HepG2 (cell line): ENCODE measurements around the gene SLC36A1. TPM values are rescaled to one million over a fixed set of nuclear protein-coding genes. Genes with fewer than 3 reads are reported as not detected.

Experiments
- ATAC-seq: fragments of 200-7000 bp; cut with Tn5 transposase; 3 replicates; pipeline ENCODE4 v1.9.1; 2020; ENCODE audit warnings: mild to moderate bottlenecking, moderate library complexity
- BruUV-seq: library from RNA; stranded (reverse); fragments of 400-500 nt; replicated peaks from 2 replicates; lab custom pipeline; 2021; lab: Mats Ljungman, UMichigan
- CTCF ChIA-PET: fragments of 300-600 bp; formaldehyde crosslinking; extraction: SDS; loops from one replicate; lab custom pipeline; 2021; ENCODE audit warnings: low total read pairs, inconsistent platforms, low intra/inter-chr PET ratio; lab: Yijun Ruan, JAX
- POLR2A ChIA-PET: fragments of 350-600 bp; sonication (Branson Sonifier 250); formaldehyde crosslinking; loops from one replicate; lab custom pipeline; 2020; ENCODE audit warnings: antibody characterized with exemption, inconsistent platforms; lab: Yijun Ruan, JAX
- DNase-seq: peaks from one replicate; pipeline ENCODE4 v3.0.0-alpha.2; 2015; ENCODE audit warnings: low spot score
- FAIRE-seq: peaks from 3 replicates; lab custom pipeline; 2011; peaks lifted over from hg19 to GRCh38; lab: Jason Lieb, UNC
- H2AFZ ChIP-seq: one replicate; pipeline ENCODE4 v1.6.1; 2011; ENCODE audit warnings: low read length, inconsistent platforms
- H3K27ac ChIP-seq: fragments of 300-600 bp; 3 replicates; pipeline ENCODE4 v1.8.0; 2011; ENCODE audit warnings: mixed run types, mild to moderate bottlenecking, mixed read lengths, low read length, inconsistent platforms; ENCODE audit not compliant: insufficient read depth; ENCODE audit errors: extremely low read length
- H3K27me3 ChIP-seq, 2 experiments: fragments of 200-600 bp in 1 of 2; 2 replicates in 1 of 2; 3 replicates in 1 of 2; pipeline versions ENCODE4 v1.6.0 to v1.8.0; 2011; ENCODE audit warnings: low read length in 2 of 2, mild to moderate bottlenecking in 2 of 2, moderate library complexity in 2 of 2, inconsistent platforms in 1 of 2; ENCODE audit not compliant: insufficient read depth in 2 of 2, control insufficient read depth in 1 of 2
- H3K36me3 ChIP-seq, 2 experiments: fragments of 200-600 bp in 1 of 2; replicated peaks in 1 of 2; 2 replicates in 1 of 2; 3 replicates in 1 of 2; pipeline versions ENCODE4 v1.5.1 to v1.8.0; 2011; ENCODE audit warnings: low read length in 2 of 2, inconsistent platforms in 1 of 2; ENCODE audit not compliant: insufficient read depth in 2 of 2, control insufficient read depth in 1 of 2
- H3K4me1 ChIP-seq: 2 replicates; pipeline ENCODE4 v1.5.1; 2012; ENCODE audit warnings: low read length, inconsistent platforms; ENCODE audit not compliant: insufficient read depth
- H3K4me2 ChIP-seq: 2 replicates; pipeline ENCODE4 v1.6.0; 2011; ENCODE audit warnings: low read depth, low read length, inconsistent platforms
- H3K4me3 ChIP-seq, 3 experiments: fragments of 200-600 bp in 1 of 3; sonication (generic), shearing (Covaris generic) in 1 of 3; replicated peaks in 1 of 3; 2 replicates each; pipeline ENCODE4 v1.5.1; 2011 to 2016; ENCODE audit warnings: low read length in 3 of 3, inconsistent platforms in 2 of 3, low read depth in 2 of 3, mild to moderate bottlenecking in 2 of 3, control low read depth in 1 of 3, mixed read lengths in 1 of 3; ENCODE audit not compliant: insufficient read depth in 1 of 3
- H3K79me2 ChIP-seq: one replicate; pipeline ENCODE4 v1.6.1; 2011; ENCODE audit warnings: low read length, inconsistent platforms; ENCODE audit not compliant: insufficient read depth
- H3K9ac ChIP-seq: 2 replicates; pipeline ENCODE4 v1.6.0; 2011; ENCODE audit warnings: mild to moderate bottlenecking, low read depth, low read length, inconsistent platforms; ENCODE audit not compliant: insufficient read depth
- H3K9me3 ChIP-seq: 2 replicates; pipeline ENCODE4 v1.5.1; 2012; ENCODE audit warnings: mild to moderate bottlenecking, low read length
- H4K20me1 ChIP-seq: 2 replicates; pipeline ENCODE4 v1.6.0; 2011; ENCODE audit warnings: inconsistent platforms, mild to moderate bottlenecking, low read length, moderate library complexity; ENCODE audit not compliant: insufficient read depth
- HDAC1 ChIP-seq: sonication (generic); formaldehyde crosslinking; IDR thresholded peaks from 2 replicates; pipeline ENCODE4 v1.5.1; 2020; ENCODE audit warnings: mild to moderate bottlenecking, missing genetic modification reagents
- MXI1 ChIP-seq: IDR thresholded peaks from 3 replicates; pipeline ENCODE4 v1.6.1; 2012; ENCODE audit warnings: low read depth, low read length, inconsistent platforms, borderline replicate concordance
- NFE2L1 ChIP-seq: sonication (generic); formaldehyde crosslinking; IDR thresholded peaks from 2 replicates; pipeline ENCODE4 v1.4.0; 2020; ENCODE audit warnings: missing genetic modification reagents, mild to moderate bottlenecking, borderline replicate concordance
- NFYB ChIP-seq: sonication (generic); formaldehyde crosslinking; IDR thresholded peaks from 2 replicates; pipeline ENCODE4 v1.4.0; 2020; ENCODE audit warnings: missing genetic modification reagents
- NFYC ChIP-seq: IDR thresholded peaks from 2 replicates; pipeline ENCODE4 v1.6.1; 2016; ENCODE audit warnings: missing genetic modification reagents, missing compliant biosample characterization
- SRSF9 ChIP-seq: fragments of 200-400 bp; formaldehyde crosslinking; IDR thresholded peaks from 2 replicates; pipeline ENCODE4 v1.6.1; 2018; ENCODE audit warnings: borderline replicate concordance, mild to moderate bottlenecking, low read depth, low read length; ENCODE audit not compliant: insufficient read depth, poor library complexity, severe bottlenecking
- ZNF451 ChIP-seq: sonication (generic); formaldehyde crosslinking; IDR thresholded peaks from 2 replicates; pipeline ENCODE4 v1.5.0; 2020; ENCODE audit warnings: mild to moderate bottlenecking, missing genetic modification reagents
- ZNF484 ChIP-seq: sonication (generic); formaldehyde crosslinking; IDR thresholded peaks from 2 replicates; pipeline ENCODE4 v1.5.1; 2020; ENCODE audit warnings: mild to moderate bottlenecking, low read depth, missing genetic modification reagents, borderline replicate concordance
- ZNF501 ChIP-seq: sonication (generic); formaldehyde crosslinking; IDR thresholded peaks from 2 replicates; pipeline ENCODE4 v1.5.1; 2020; ENCODE audit warnings: mild to moderate bottlenecking, moderate library complexity, missing genetic modification reagents
- ZNF546 ChIP-seq: sonication (generic); formaldehyde crosslinking; conservative IDR thresholded peaks from 2 replicates; pipeline ENCODE4 v1.8.1; 2023; ENCODE audit warnings: mild to moderate bottlenecking, missing genetic modification reagents
- ZNF577 ChIP-seq: sonication (generic); formaldehyde crosslinking; IDR thresholded peaks from 2 replicates; pipeline ENCODE4 v1.4.0; 2020; ENCODE audit warnings: mild to moderate bottlenecking, low read depth, missing genetic modification reagents, borderline replicate concordance
- ZNF703 ChIP-seq: sonication (generic); formaldehyde crosslinking; IDR thresholded peaks from 2 replicates; pipeline ENCODE4 v1.5.1; 2020; ENCODE audit warnings: missing genetic modification reagents, mild to moderate bottlenecking, moderate library complexity, borderline replicate concordance
- ZSCAN25 ChIP-seq: sonication (generic); formaldehyde crosslinking; IDR thresholded peaks from 2 replicates; pipeline ENCODE4 v1.8.0; 2022; ENCODE audit warnings: mild to moderate bottlenecking, missing genetic modification reagents
- WGBS: methylation state at CpG from one replicate; pipeline ENCODE4 v1.1.6; 2017; ENCODE audit warnings: low lambda C conversion rate; 5-methylcytosine and 5-hydroxymethylcytosine counted together
- in situ Hi-C: cut with HindIII; loops from 2 replicates; pipeline ENCODE4 v1.10.0; 2017; ENCODE audit warnings: low pct_unique_long_range_greater_than_20kb; ENCODE audit not compliant: extremely low pct_ligation_motif_present
- intact Hi-C: fragments of 100-400 bp; cut with micrococcal nuclease; formaldehyde crosslinking; loops from one replicate; pipeline ENCODE4 v1.10.0; 2022; ENCODE audit not compliant: unreplicated experiment
- polyA plus RNA-seq, 8 experiments: library from polyadenylated mRNA; depleted of rRNA in 3 of 8; stranded (reverse) in 7 of 8; unstranded in 1 of 8; fragments of >200 nt; fragmentation: Illumina TruSeq in 4 of 8; extraction: Trizol in 4 of 8; gene quantifications; 2 replicates each; pipeline versions ENCODE4 v1.2.1 to v1.2.3, GENCODE V29; 2011 to 2016; ENCODE audit warnings: low read depth in 4 of 8, missing spikeins in 1 of 8, mixed read lengths in 1 of 8; ENCODE audit not compliant: insufficient read depth in 1 of 8
- total RNA-seq, 5 experiments: library from RNA; depleted of rRNA; stranded (reverse); fragments of >200 nt; fragmentation: Illumina TruSeq; extraction: Trizol; gene quantifications; 2 replicates each; pipeline ENCODE4 v1.2.3, GENCODE V29; 2016; ENCODE audit warnings: low read depth in 1 of 5
- TF ChIP-seq, protein P1 (sequence below): IDR thresholded peaks from 2 replicates; pipeline ENCODE4 v1.4.0; 2020; ENCODE audit warnings: mild to moderate bottlenecking, missing genetic modification reagents
- TF ChIP-seq, protein P2 (sequence below): fragments of 450-650 bp; IDR thresholded peaks from 2 replicates; pipeline ENCODE4 v1.6.1; 2016
- TF ChIP-seq, protein P3 (sequence below): IDR thresholded peaks from 2 replicates; pipeline ENCODE4 v1.6.1; 2012; ENCODE audit warnings: inconsistent platforms
- TF ChIP-seq, protein P4 (sequence below): sonication (generic); formaldehyde crosslinking; IDR thresholded peaks from 2 replicates; pipeline ENCODE4 v1.4.0; 2020; ENCODE audit warnings: mild to moderate bottlenecking, missing genetic modification reagents
- TF ChIP-seq, protein P5 (sequence below): sonication (generic); formaldehyde crosslinking; IDR thresholded peaks from 2 replicates; pipeline ENCODE4 v1.4.0; 2020; ENCODE audit warnings: missing genetic modification reagents

Gene SLC36A1
- total and polyA plus RNA-seq, 2 of the 13 experiments (the other 11 are each of a cell fraction or from before 2014, with no cell fraction given): 8.0 to 8.9 TPM

DNA sequence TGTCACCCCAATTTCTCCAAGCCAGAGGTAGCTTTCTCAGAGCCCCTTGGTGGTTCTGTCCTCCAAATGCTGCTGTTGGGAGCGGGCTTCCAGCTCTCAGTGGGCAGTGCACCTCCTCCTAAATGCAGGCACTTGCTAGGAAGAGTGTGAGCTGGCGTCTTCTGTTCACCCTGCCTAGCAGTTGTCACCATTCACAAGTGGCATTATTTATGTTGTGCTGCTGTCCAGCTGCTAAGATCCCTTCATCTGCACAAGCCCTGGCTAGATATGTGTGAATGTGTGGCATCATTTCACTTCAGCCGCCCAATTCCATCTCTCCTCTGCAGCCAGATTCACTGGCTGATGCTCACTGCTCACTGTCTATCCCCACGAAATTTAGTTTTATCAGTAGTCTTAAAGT is 43.7 kb downstream of the SLC36A1 start:
- BruUV-seq: no TSS peak
- H2AFZ ChIP-seq: no peak overlapping the region
- no peak overlapping the region for H3K4me2 ChIP-seq
- no peaks in the 10 kb centered on the region for H3K9me3 ChIP-seq
- no peak overlapping the region for H3K4me3 ChIP-seq
- in situ Hi-C loops (no loop called here), intact Hi-C loops (no loop called here)
- H3K79me2 ChIP-seq: no peaks in the 10 kb centered on the region
- H3K4me1 ChIP-seq: no peaks in the 10 kb centered on the region
- no peaks in the 10 kb centered on the region for H3K27me3 ChIP-seq
- H4K20me1 ChIP-seq: no peaks in the 10 kb centered on the region
- WGBS: 84% methylated on average over 4 of the region's 4 CpGs
- no peak for ATAC-seq
- CTCF ChIA-PET: no interaction called here
- H3K36me3 ChIP-seq: peaks cover 7 to 11% of the 10 kb centered on the region in 2 experiments; a peak in 4 of 5 replicates
- no peak overlapping the region for H3K27ac ChIP-seq
- no peak for FAIRE-seq
- POLR2A ChIA-PET: no interaction called here
- DNase-seq: no peak
- no peak overlapping the region for H3K9ac ChIP-seq
- TF ChIP-seq, protein P1, sequence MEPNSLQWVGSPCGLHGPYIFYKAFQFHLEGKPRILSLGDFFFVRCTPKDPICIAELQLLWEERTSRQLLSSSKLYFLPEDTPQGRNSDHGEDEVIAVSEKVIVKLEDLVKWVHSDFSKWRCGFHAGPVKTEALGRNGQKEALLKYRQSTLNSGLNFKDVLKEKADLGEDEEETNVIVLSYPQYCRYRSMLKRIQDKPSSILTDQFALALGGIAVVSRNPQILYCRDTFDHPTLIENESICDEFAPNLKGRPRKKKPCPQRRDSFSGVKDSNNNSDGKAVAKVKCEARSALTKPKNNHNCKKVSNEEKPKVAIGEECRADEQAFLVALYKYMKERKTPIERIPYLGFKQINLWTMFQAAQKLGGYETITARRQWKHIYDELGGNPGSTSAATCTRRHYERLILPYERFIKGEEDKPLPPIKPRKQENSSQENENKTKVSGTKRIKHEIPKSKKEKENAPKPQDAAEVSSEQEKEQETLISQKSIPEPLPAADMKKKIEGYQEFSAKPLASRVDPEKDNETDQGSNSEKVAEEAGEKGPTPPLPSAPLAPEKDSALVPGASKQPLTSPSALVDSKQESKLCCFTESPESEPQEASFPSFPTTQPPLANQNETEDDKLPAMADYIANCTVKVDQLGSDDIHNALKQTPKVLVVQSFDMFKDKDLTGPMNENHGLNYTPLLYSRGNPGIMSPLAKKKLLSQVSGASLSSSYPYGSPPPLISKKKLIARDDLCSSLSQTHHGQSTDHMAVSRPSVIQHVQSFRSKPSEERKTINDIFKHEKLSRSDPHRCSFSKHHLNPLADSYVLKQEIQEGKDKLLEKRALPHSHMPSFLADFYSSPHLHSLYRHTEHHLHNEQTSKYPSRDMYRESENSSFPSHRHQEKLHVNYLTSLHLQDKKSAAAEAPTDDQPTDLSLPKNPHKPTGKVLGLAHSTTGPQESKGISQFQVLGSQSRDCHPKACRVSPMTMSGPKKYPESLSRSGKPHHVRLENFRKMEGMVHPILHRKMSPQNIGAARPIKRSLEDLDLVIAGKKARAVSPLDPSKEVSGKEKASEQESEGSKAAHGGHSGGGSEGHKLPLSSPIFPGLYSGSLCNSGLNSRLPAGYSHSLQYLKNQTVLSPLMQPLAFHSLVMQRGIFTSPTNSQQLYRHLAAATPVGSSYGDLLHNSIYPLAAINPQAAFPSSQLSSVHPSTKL: no peak
- TF ChIP-seq, protein P2, sequence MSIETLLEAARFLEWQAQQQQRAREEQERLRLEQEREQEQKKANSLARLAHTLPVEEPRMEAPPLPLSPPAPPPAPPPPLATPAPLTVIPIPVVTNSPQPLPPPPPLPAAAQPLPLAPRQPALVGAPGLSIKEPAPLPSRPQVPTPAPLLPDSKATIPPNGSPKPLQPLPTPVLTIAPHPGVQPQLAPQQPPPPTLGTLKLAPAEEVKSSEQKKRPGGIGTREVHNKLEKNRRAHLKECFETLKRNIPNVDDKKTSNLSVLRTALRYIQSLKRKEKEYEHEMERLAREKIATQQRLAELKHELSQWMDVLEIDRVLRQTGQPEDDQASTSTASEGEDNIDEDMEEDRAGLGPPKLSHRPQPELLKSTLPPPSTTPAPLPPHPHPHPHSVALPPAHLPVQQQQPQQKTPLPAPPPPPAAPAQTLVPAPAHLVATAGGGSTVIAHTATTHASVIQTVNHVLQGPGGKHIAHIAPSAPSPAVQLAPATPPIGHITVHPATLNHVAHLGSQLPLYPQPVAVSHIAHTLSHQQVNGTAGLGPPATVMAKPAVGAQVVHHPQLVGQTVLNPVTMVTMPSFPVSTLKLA: no peak
- TF ChIP-seq, protein P3, sequence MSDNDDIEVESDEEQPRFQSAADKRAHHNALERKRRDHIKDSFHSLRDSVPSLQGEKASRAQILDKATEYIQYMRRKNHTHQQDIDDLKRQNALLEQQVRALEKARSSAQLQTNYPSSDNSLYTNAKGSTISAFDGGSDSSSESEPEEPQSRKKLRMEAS: no peak
- no peak for TF ChIP-seq NFYC (CRISPR knock-in tag)
- TF ChIP-seq ZNF451 (CRISPR knock-in tag): no peak
- no peak for TF ChIP-seq ZNF484 (CRISPR knock-in tag)
- TF ChIP-seq ZNF546: no peak
- no peak for TF ChIP-seq NFE2L1 (CRISPR knock-in tag)
- no peak for TF ChIP-seq ZSCAN25 (CRISPR knock-in tag)
- TF ChIP-seq, protein P4, sequence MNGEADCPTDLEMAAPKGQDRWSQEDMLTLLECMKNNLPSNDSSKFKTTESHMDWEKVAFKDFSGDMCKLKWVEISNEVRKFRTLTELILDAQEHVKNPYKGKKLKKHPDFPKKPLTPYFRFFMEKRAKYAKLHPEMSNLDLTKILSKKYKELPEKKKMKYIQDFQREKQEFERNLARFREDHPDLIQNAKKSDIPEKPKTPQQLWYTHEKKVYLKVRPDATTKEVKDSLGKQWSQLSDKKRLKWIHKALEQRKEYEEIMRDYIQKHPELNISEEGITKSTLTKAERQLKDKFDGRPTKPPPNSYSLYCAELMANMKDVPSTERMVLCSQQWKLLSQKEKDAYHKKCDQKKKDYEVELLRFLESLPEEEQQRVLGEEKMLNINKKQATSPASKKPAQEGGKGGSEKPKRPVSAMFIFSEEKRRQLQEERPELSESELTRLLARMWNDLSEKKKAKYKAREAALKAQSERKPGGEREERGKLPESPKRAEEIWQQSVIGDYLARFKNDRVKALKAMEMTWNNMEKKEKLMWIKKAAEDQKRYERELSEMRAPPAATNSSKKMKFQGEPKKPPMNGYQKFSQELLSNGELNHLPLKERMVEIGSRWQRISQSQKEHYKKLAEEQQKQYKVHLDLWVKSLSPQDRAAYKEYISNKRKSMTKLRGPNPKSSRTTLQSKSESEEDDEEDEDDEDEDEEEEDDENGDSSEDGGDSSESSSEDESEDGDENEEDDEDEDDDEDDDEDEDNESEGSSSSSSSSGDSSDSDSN (CRISPR knock-in tag): no peak
- no peak for TF ChIP-seq ZNF577
- no peak for TF ChIP-seq HDAC1 (CRISPR knock-in tag)
- TF ChIP-seq, protein P5, sequence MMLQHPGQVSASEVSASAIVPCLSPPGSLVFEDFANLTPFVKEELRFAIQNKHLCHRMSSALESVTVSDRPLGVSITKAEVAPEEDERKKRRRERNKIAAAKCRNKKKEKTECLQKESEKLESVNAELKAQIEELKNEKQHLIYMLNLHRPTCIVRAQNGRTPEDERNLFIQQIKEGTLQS: no peak
- no peak for TF ChIP-seq ZNF703 (CRISPR knock-in tag)
- no peak for TF ChIP-seq NFYB (CRISPR knock-in tag)
- no peak for TF ChIP-seq SRSF9
- TF ChIP-seq ZNF501 (CRISPR knock-in tag): no peak
- TF ChIP-seq MXI1: no peak
